HepG2 (cell line): ENCODE results near the gene TAOK3. TPM values are rescaled to one million over a fixed set of nuclear protein-coding genes. Genes with fewer than 3 reads are reported as not detected.

Experiments
- ATAC-seq: fragments of 200-7000 bp; cut with Tn5 transposase; 3 replicates; pipeline ENCODE4 v1.9.1; 2020; ENCODE audit warnings: mild to moderate bottlenecking, moderate library complexity
- BruUV-seq: library from RNA; stranded (reverse); fragments of 400-500 nt; replicated peaks from 2 replicates; lab custom pipeline; 2021; lab: Mats Ljungman, UMichigan
- CTCF ChIA-PET: fragments of 300-600 bp; formaldehyde crosslinking; extraction: SDS; loops from one replicate; lab custom pipeline; 2021; ENCODE audit warnings: low total read pairs, inconsistent platforms, low intra/inter-chr PET ratio; lab: Yijun Ruan, JAX
- POLR2A ChIA-PET: fragments of 350-600 bp; sonication (Branson Sonifier 250); formaldehyde crosslinking; loops from one replicate; lab custom pipeline; 2020; ENCODE audit warnings: antibody characterized with exemption, inconsistent platforms; lab: Yijun Ruan, JAX
- DNase-seq: peaks from one replicate; pipeline ENCODE4 v3.0.0-alpha.2; 2015; ENCODE audit warnings: low spot score
- FAIRE-seq: peaks from 3 replicates; lab custom pipeline; 2011; peaks lifted over from hg19 to GRCh38; lab: Jason Lieb, UNC
- H2AFZ ChIP-seq: one replicate; pipeline ENCODE4 v1.6.1; 2011; ENCODE audit warnings: low read length, inconsistent platforms
- H3K27ac ChIP-seq: fragments of 300-600 bp; 3 replicates; pipeline ENCODE4 v1.8.0; 2011; ENCODE audit warnings: mixed run types, mild to moderate bottlenecking, mixed read lengths, low read length, inconsistent platforms; ENCODE audit not compliant: insufficient read depth; ENCODE audit errors: extremely low read length
- H3K27me3 ChIP-seq, 2 experiments: fragments of 200-600 bp in 1 of 2; 2 replicates in 1 of 2; 3 replicates in 1 of 2; pipeline versions ENCODE4 v1.6.0 to v1.8.0; 2011; ENCODE audit warnings: low read length in 2 of 2, mild to moderate bottlenecking in 2 of 2, moderate library complexity in 2 of 2, inconsistent platforms in 1 of 2; ENCODE audit not compliant: insufficient read depth in 2 of 2, control insufficient read depth in 1 of 2
- H3K36me3 ChIP-seq, 2 experiments: fragments of 200-600 bp in 1 of 2; replicated peaks in 1 of 2; 2 replicates in 1 of 2; 3 replicates in 1 of 2; pipeline versions ENCODE4 v1.5.1 to v1.8.0; 2011; ENCODE audit warnings: low read length in 2 of 2, inconsistent platforms in 1 of 2; ENCODE audit not compliant: insufficient read depth in 2 of 2, control insufficient read depth in 1 of 2
- H3K4me1 ChIP-seq: 2 replicates; pipeline ENCODE4 v1.5.1; 2012; ENCODE audit warnings: low read length, inconsistent platforms; ENCODE audit not compliant: insufficient read depth
- H3K4me2 ChIP-seq: 2 replicates; pipeline ENCODE4 v1.6.0; 2011; ENCODE audit warnings: low read depth, low read length, inconsistent platforms
- H3K4me3 ChIP-seq, 3 experiments: fragments of 200-600 bp in 1 of 3; sonication (generic), shearing (Covaris generic) in 1 of 3; replicated peaks in 1 of 3; 2 replicates each; pipeline ENCODE4 v1.5.1; 2011 to 2016; ENCODE audit warnings: low read length in 3 of 3, inconsistent platforms in 2 of 3, low read depth in 2 of 3, mild to moderate bottlenecking in 2 of 3, control low read depth in 1 of 3, mixed read lengths in 1 of 3; ENCODE audit not compliant: insufficient read depth in 1 of 3
- H3K79me2 ChIP-seq: one replicate; pipeline ENCODE4 v1.6.1; 2011; ENCODE audit warnings: low read length, inconsistent platforms; ENCODE audit not compliant: insufficient read depth
- H3K9ac ChIP-seq: 2 replicates; pipeline ENCODE4 v1.6.0; 2011; ENCODE audit warnings: mild to moderate bottlenecking, low read depth, low read length, inconsistent platforms; ENCODE audit not compliant: insufficient read depth
- H3K9me3 ChIP-seq: 2 replicates; pipeline ENCODE4 v1.5.1; 2012; ENCODE audit warnings: mild to moderate bottlenecking, low read length
- H4K20me1 ChIP-seq: 2 replicates; pipeline ENCODE4 v1.6.0; 2011; ENCODE audit warnings: inconsistent platforms, mild to moderate bottlenecking, low read length, moderate library complexity; ENCODE audit not compliant: insufficient read depth
- FOXK1 ChIP-seq: sonication (generic); formaldehyde crosslinking; IDR thresholded peaks from 2 replicates; pipeline ENCODE4 v1.4.0; 2020; ENCODE audit warnings: low read depth, missing genetic modification reagents, borderline replicate concordance
- MLLT10 ChIP-seq: sonication (generic); formaldehyde crosslinking; IDR thresholded peaks from 2 replicates; pipeline ENCODE4 v1.4.0; 2020; ENCODE audit warnings: missing genetic modification reagents
- PRPF4 ChIP-seq: fragments of 200-400 bp; formaldehyde crosslinking; IDR thresholded peaks from 2 replicates; pipeline ENCODE4 v1.6.1; 2016; ENCODE audit warnings: low read length, low read depth; ENCODE audit not compliant: poor library complexity, severe bottlenecking
- SAP130 ChIP-seq: IDR thresholded peaks from 2 replicates; pipeline ENCODE4 v1.6.1; 2016; ENCODE audit warnings: low read depth
- SRSF9 ChIP-seq: fragments of 200-400 bp; formaldehyde crosslinking; IDR thresholded peaks from 2 replicates; pipeline ENCODE4 v1.6.1; 2018; ENCODE audit warnings: borderline replicate concordance, mild to moderate bottlenecking, low read depth, low read length; ENCODE audit not compliant: insufficient read depth, poor library complexity, severe bottlenecking
- ZBTB38 ChIP-seq: sonication (generic); formaldehyde crosslinking; IDR thresholded peaks from 2 replicates; pipeline ENCODE4 v1.5.1; 2020; ENCODE audit warnings: mild to moderate bottlenecking, missing genetic modification reagents
- ZKSCAN1 ChIP-seq: fragments of 150-350 bp; IDR thresholded peaks from 2 replicates; pipeline ENCODE4 v1.6.1; 2014; ENCODE audit warnings: low read length
- ZNF343 ChIP-seq: sonication (generic); formaldehyde crosslinking; IDR thresholded peaks from 2 replicates; pipeline ENCODE4 v1.4.0; 2020; ENCODE audit warnings: mild to moderate bottlenecking, missing genetic modification reagents
- ZNF776 ChIP-seq: sonication (generic); formaldehyde crosslinking; IDR thresholded peaks from 2 replicates; pipeline ENCODE4 v1.4.0; 2020; ENCODE audit warnings: mild to moderate bottlenecking, missing genetic modification reagents
- ZSCAN22 ChIP-seq: sonication (generic); formaldehyde crosslinking; IDR thresholded peaks from 2 replicates; pipeline ENCODE4 v1.4.0; 2020; ENCODE audit warnings: mild to moderate bottlenecking, missing genetic modification reagents
- WGBS: methylation state at CpG from one replicate; pipeline ENCODE4 v1.1.6; 2017; ENCODE audit warnings: low lambda C conversion rate; 5-methylcytosine and 5-hydroxymethylcytosine counted together
- in situ Hi-C: cut with HindIII; loops from 2 replicates; pipeline ENCODE4 v1.10.0; 2017; ENCODE audit warnings: low pct_unique_long_range_greater_than_20kb; ENCODE audit not compliant: extremely low pct_ligation_motif_present
- intact Hi-C: fragments of 100-400 bp; cut with micrococcal nuclease; formaldehyde crosslinking; loops from one replicate; pipeline ENCODE4 v1.10.0; 2022; ENCODE audit not compliant: unreplicated experiment
- polyA plus RNA-seq, 8 experiments: library from polyadenylated mRNA; depleted of rRNA in 3 of 8; stranded (reverse) in 7 of 8; unstranded in 1 of 8; fragments of >200 nt; fragmentation: Illumina TruSeq in 4 of 8; extraction: Trizol in 4 of 8; gene quantifications; 2 replicates each; pipeline versions ENCODE4 v1.2.1 to v1.2.3, GENCODE V29; 2011 to 2016; ENCODE audit warnings: low read depth in 4 of 8, missing spikeins in 1 of 8, mixed read lengths in 1 of 8; ENCODE audit not compliant: insufficient read depth in 1 of 8
- total RNA-seq, 5 experiments: library from RNA; depleted of rRNA; stranded (reverse); fragments of >200 nt; fragmentation: Illumina TruSeq; extraction: Trizol; gene quantifications; 2 replicates each; pipeline ENCODE4 v1.2.3, GENCODE V29; 2016; ENCODE audit warnings: low read depth in 1 of 5
- TF ChIP-seq, protein P1 (sequence below): sonication (generic); formaldehyde crosslinking; IDR thresholded peaks from 2 replicates; pipeline ENCODE4 v1.4.0; 2020; ENCODE audit warnings: low read depth, missing genetic modification reagents
- TF ChIP-seq, protein P2 (sequence below): sonication (generic); formaldehyde crosslinking; IDR thresholded peaks from 2 replicates; pipeline ENCODE4 v1.5.0; 2020; ENCODE audit warnings: missing genetic modification reagents, mild to moderate bottlenecking, borderline replicate concordance

Gene TAOK3
- total and polyA plus RNA-seq, 2 of the 13 experiments (the other 11 are each of a cell fraction or from before 2014, with no cell fraction given), result 10.4 to 12.3 TPM

DNA sequence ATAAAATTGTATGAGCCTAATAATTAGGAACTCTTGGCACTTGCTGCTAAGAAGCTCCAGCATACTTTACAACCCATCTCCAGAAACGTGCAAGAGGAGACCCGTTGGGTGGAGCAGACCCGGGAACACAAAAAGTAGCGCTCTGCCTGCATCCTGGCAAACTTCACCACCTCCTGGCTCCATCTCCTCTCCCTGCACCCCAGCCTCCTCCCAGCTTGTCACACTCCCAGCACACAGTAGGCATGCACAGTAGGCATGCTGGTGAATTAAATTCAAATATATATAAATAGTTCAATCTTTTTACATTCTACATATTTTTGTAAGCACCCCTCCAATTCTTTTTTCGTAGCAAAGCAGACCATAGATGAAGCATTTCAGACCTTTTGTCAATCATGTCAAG, 270.1 kb downstream of the TAOK3 start:
- TSS peak; percentile 56 for BruUV-seq
- FAIRE-seq (no peak), DNase-seq (no peak), ATAC-seq (no peak)
- peaks cover 42% of the 10 kb centered on the region for H3K4me1 ChIP-seq
- no peaks in the 10 kb centered on the region for H3K79me2 ChIP-seq
- H3K9me3 ChIP-seq, result no peaks in the 10 kb centered on the region
- peak overlapping the region; percentile 82 to 91 (median 85) for H3K4me3 ChIP-seq
- 44% methylated on average over 5 of the region's 5 CpGs for WGBS
- H3K36me3 ChIP-seq, result no peaks in the 10 kb centered on the region; a peak in 1 of 5 replicates
- ChIA-PET CTCF (no interaction called here), POLR2A (interaction anchor here (0.6 to 1.3 kb wide), 3 partner anchors 22 to 29 kb away, joined by 3 to 5 read pairs (median 3); no protein-coding TSS in a partner anchor)
- H4K20me1 ChIP-seq, result no peaks in the 10 kb centered on the region
- H3K4me2 ChIP-seq, result peak overlapping the region; percentile 92
- no peak overlapping the region for H2AFZ ChIP-seq
- no peak for TF ChIP-seq SRSF9
- peak; percentile 90 for TF ChIP-seq ZKSCAN1
- intact Hi-C loops, result loop anchor here (1.0 to 5.0 kb wide), 2 partner anchors 41 to 225 kb away; partner anchors contain the start of gene WSB2
- peak overlapping the region; percentile 79 for H3K27ac ChIP-seq
- no peaks in the 10 kb centered on the region for H3K27me3 ChIP-seq
- in situ Hi-C loops, result no loop called here
- peak overlapping the region; percentile 80 for H3K9ac ChIP-seq

DNA sequence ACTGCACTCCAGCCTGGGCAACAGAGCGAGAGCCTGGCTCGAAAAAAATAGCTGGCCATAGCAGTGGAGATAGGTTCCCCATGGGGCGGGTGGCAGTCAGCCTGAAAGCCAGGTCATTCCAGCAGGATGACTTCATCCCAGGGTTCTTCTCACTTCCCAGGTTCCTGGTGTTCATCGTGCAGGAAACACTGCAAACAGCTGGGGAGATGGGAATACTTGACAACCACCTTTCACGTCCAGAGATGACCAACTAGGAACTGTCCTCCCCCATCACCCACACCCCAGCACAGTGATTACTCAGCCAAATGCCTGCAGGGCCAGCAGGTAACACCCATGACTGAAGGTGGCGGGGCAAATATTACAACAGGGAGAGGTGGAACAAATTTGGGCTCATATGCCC, 270.6 kb downstream of the TAOK3 start:
- ATAC-seq, result no peak
- Histone ChIP-seq H3K27ac (no peak overlapping the region), H4K20me1 (no peaks in the 10 kb centered on the region), H3K9ac (no peak overlapping the region), H3K4me1 (peaks cover 37% of the 10 kb centered on the region), H3K79me2 (no peaks in the 10 kb centered on the region), H3K4me3 (no peak overlapping the region; a peak in 1 of 6 replicates), H3K9me3 (no peaks in the 10 kb centered on the region), H3K27me3 (no peaks in the 10 kb centered on the region), H2AFZ (no peak overlapping the region), H3K4me2 (peak overlapping the region; percentile 92), H3K36me3 (no peaks in the 10 kb centered on the region; a peak in 1 of 5 replicates)
- FAIRE-seq, result no peak
- in situ Hi-C loops (no loop called here), intact Hi-C loops (loop anchor here (5.0 kb wide), 1 partner anchor 225 kb away; no protein-coding TSS in a partner anchor)
- ChIA-PET CTCF (no interaction called here), POLR2A (interaction anchor here (0.6 kb wide), 1 partner anchor 23 kb away, joined by 3 read pairs; no protein-coding TSS in a partner anchor)
- TF ChIP-seq, protein P1, sequence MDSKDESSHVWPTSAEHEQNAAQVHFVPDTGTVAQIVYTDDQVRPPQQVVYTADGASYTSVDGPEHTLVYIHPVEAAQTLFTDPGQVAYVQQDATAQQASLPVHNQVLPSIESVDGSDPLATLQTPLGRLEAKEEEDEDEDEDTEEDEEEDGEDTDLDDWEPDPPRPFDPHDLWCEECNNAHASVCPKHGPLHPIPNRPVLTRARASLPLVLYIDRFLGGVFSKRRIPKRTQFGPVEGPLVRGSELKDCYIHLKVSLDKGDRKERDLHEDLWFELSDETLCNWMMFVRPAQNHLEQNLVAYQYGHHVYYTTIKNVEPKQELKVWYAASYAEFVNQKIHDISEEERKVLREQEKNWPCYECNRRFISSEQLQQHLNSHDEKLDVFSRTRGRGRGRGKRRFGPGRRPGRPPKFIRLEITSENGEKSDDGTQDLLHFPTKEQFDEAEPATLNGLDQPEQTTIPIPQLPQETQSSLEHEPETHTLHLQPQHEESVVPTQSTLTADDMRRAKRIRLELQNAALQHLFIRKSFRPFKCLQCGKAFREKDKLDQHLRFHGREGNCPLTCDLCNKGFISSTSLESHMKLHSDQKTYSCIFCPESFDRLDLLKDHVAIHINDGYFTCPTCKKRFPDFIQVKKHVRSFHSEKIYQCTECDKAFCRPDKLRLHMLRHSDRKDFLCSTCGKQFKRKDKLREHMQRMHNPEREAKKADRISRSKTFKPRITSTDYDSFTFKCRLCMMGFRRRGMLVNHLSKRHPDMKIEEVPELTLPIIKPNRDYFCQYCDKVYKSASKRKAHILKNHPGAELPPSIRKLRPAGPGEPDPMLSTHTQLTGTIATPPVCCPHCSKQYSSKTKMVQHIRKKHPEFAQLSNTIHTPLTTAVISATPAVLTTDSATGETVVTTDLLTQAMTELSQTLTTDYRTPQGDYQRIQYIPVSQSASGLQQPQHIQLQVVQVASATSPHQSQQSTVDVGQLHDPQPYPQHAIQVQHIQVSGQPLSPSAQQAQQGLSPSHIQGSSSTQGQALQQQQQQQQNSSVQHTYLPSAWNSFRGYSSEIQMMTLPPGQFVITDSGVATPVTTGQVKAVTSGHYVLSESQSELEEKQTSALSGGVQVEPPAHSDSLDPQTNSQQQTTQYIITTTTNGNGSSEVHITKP (CRISPR knock-in tag), result no peak
- TF ChIP-seq FOXK1, result no peak
- no peak for TF ChIP-seq ZNF343 (CRISPR knock-in tag)
- TF ChIP-seq MLLT10 (CRISPR knock-in tag), result no peak
- TF ChIP-seq, protein P2, sequence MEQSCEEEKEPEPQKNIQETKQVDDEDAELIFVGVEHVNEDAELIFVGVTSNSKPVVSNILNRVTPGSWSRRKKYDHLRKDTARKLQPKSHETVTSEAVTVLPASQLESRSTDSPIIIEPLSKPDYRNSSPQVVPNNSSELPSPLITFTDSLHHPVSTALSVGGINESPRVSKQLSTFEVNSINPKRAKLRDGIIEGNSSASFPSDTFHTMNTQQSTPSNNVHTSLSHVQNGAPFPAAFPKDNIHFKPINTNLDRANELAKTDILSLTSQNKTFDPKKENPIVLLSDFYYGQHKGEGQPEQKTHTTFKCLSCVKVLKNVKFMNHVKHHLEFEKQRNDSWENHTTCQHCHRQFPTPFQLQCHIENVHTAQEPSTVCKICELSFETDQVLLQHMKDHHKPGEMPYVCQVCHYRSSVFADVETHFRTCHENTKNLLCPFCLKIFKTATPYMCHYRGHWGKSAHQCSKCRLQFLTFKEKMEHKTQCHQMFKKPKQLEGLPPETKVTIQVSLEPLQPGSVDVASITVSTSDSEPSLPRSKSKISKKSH (CRISPR knock-in tag), result no peak
- no peak for TF ChIP-seq ZNF776 (CRISPR knock-in tag)
- TF ChIP-seq SAP130, result peak; percentile 53
- TF ChIP-seq ZBTB38 (CRISPR knock-in tag), result peak; percentile 43; the same call in 1 of the 2 replicates
- no peak for TF ChIP-seq ZSCAN22 (CRISPR knock-in tag)
- peak; percentile 14 for TF ChIP-seq PRPF4
- DNase-seq, result peak; percentile 39
- WGBS, result 90% methylated on average over 4 of the region's 6 CpGs
- BruUV-seq, result no TSS peak
